Left lobe of liver (tissue), 2 donors: ENCODE measurements around the gene DDIT4L. TPM values are rescaled to one million over a fixed set of nuclear protein-coding genes. Genes with fewer than 3 reads are reported as not detected.
"Not testable (repeated sequence)": the region's sequence is repeated elsewhere in the genome, so short reads cannot be mapped to it uniquely, and the experiment has no call there.

ENCODE experiments used
- ATAC-seq: fragments of 200-7000 bp; cut with Tn5 transposase; one replicate; pipeline ENCODE4 v1.9.1; 2020; ENCODE audit warnings: mild to moderate bottlenecking, moderate library complexity
- DNase-seq: peaks from one replicate; pipeline ENCODE4 v3.0.0-alpha.2; 2020; ENCODE audit warnings: low spot score
- total RNA-seq: library from RNA; stranded (reverse); gene quantifications from one replicate; pipeline ENCODE4 v1.2.1, GENCODE V29; 2021
- donor health status: DM: no; HTN: no; CAD: no; lungs with moderate emphysema.
- donor health status: DM: no; HTN: yes; CAD: no.

DDIT4L gene
- total RNA-seq = 0.33 TPM

- peak; percentile 85 for ATAC-seq
- no peak for DNase-seq
Observed at GRCh38 chr4:100189820-100190642, at the start of gene DDIT4L. DDIT4L (minus strand) TSS chr4:100190468; CDS start chr4:100189983, 485 bp downstream.

- no peak for ATAC-seq
- no peak for DNase-seq
Observed at GRCh38 chr4:100240008-100240407, 49.7 kb upstream of the DDIT4L start.

- ATAC-seq = no peak
- no peak for DNase-seq
Observed at GRCh38 chr4:100224721-100225120, 34.5 kb upstream of the DDIT4L start.

GRCh38 chr4:100224160-100224559 is 33.9 kb upstream of the DDIT4L start:
- ATAC-seq (no peak), DNase-seq (no peak)

- ATAC-seq = no peak
- DNase-seq = no peak
Observed at GRCh38 chr4:100208964-100209363, 18.7 kb upstream of the DDIT4L start.

- DNase-seq (no peak), ATAC-seq (no peak)
Observed at GRCh38 chr4:100208459-100208858, 18.2 kb upstream of the DDIT4L start.

- no peak for ATAC-seq
- no peak for DNase-seq
Observed at GRCh38 chr4:100206850-100207249, 16.6 kb upstream of the DDIT4L start.

GRCh38 chr4:100198061-100198460 is 7.8 kb upstream of the DDIT4L start:
- ATAC-seq = no peak
- DNase-seq = no peak

GRCh38 chr4:100196388-100197071 is 6.3 kb upstream of the DDIT4L start:
- not testable (repeated sequence) for DNase-seq, ATAC-seq

- peak; percentile 22 for ATAC-seq
- no peak for DNase-seq
Observed at GRCh38 chr4:100190643-100191600, 654 bp upstream of the DDIT4L start.

GRCh38 chr4:100188829-100189228 is 1.4 kb downstream of the DDIT4L start:
- no peak for ATAC-seq
- DNase-seq = no peak

GRCh38 chr4:100187781-100188180 is 2.5 kb downstream of the DDIT4L start:
- DNase-seq (no peak), ATAC-seq (no peak)

- ATAC-seq = no peak
- no peak for DNase-seq
Observed at GRCh38 chr4:100184787-100185186, 5.5 kb downstream of the DDIT4L start.

- ATAC-seq (no peak), DNase-seq (no peak)
Observed at GRCh38 chr4:100177855-100178254, 12.4 kb downstream of the DDIT4L start.

GRCh38 chr4:100177126-100177525 is 13.1 kb downstream of the DDIT4L start:
- DNase-seq (no peak), ATAC-seq (no peak)

GRCh38 chr4:100175858-100176257 is 14.4 kb downstream of the DDIT4L start:
- no peak for ATAC-seq

GRCh38 chr4:100174985-100175383 is 15.3 kb downstream of the DDIT4L start:
- ATAC-seq (no peak), DNase-seq (no peak)

More at GRCh38 chr4:100175858-100176257, 14.4 kb downstream of the DDIT4L start:
- no peak for DNase-seq

GRCh38 chr4:100170986-100171385 is 19.3 kb downstream of the DDIT4L start:
- ATAC-seq (no peak), DNase-seq (no peak)

- no peak for ATAC-seq
- no peak for DNase-seq
Observed at GRCh38 chr4:100169491-100170485, 20.5 kb downstream of the DDIT4L start.

GRCh38 chr4:100168521-100168920 is 21.7 kb downstream of the DDIT4L start:
- DNase-seq (no peak), ATAC-seq (no peak)
